HCT116 (cell line): Measurements from ENCODE around the gene SCGB1A1. TPM values are rescaled to one million over a fixed set of nuclear protein-coding genes. Genes with fewer than 3 reads are reported as not detected.

Source experiments
- ATAC-seq: fragments of 200-7000 bp; cut with Tn5 transposase; 2 replicates; pipeline ENCODE4 v1.9.1; 2020; ENCODE audit warnings: mild to moderate bottlenecking, moderate library complexity
- BruUV-seq: library from RNA; stranded (reverse); fragments of 400-500 nt; replicated peaks from 2 replicates; lab custom pipeline; 2021; lab: Mats Ljungman, UMichigan
- CTCF ChIA-PET: fragments of 300-600 bp; sonication (Branson Sonifier 250); formaldehyde crosslinking; loops from one replicate; lab custom pipeline; 2021; ENCODE audit warnings: antibody characterized with exemption; lab: Charles Lee
- POLR2A ChIA-PET: fragments of 300-600, 350-600 bp; sonication (Branson Sonifier 250); formaldehyde crosslinking; loops from one replicate; lab custom pipeline; 2021; ENCODE audit warnings: antibody characterized with exemption; lab: Charles Lee
- RAD21 ChIA-PET, 2 experiments: fragments of 300-600 bp; sonication (Branson Sonifier 250); formaldehyde crosslinking; loops; one replicate each; lab custom pipeline; 2023; ENCODE audit warnings: low total read pairs in 2 of 2; ENCODE audit not compliant: uncharacterized antibody in 2 of 2, unreplicated experiment in 2 of 2, low non-redundant PET in 1 of 2; lab: Charles Lee
- DNase-seq: peaks from one replicate; pipeline ENCODE4 v3.0.0-alpha.2; 2010; ENCODE audit warnings: low read depth, low spot score
- H2AFZ ChIP-seq: fragments of 200-600 bp; shearing (Covaris generic), sonication (generic); 2 replicates; pipeline ENCODE4 v1.6.1; 2017; ENCODE audit warnings: low read depth, mixed run types, mixed read lengths, antibody characterized with exemption, low read length; ENCODE audit not compliant: poor library complexity, severe bottlenecking
- H3K27ac ChIP-seq: 2 replicates; pipeline ENCODE4 v1.5.1; 2012; ENCODE audit warnings: low read depth, low read length
- H3K27me3 ChIP-seq: fragments of 200-600 bp; sonication (generic); 2 replicates; pipeline ENCODE4 v1.6.1; 2016; ENCODE audit warnings: mixed run types, low read length, mixed read lengths; ENCODE audit not compliant: insufficient read depth
- H3K36me3 ChIP-seq, 2 experiments: fragments of 200-500 bp in 1 of 2; fragments of 200-600 bp in 1 of 2; sonication (Bioruptor generic) in 1 of 2; sonication (generic) in 1 of 2; 2 replicates each; pipeline versions ENCODE4 v1.5.1 to v1.6.1; 2014 to 2016; ENCODE audit warnings: low read length in 2 of 2, inconsistent platforms in 1 of 2, mixed read lengths in 1 of 2, mixed run types in 1 of 2; ENCODE audit not compliant: insufficient read depth in 2 of 2, control insufficient read depth in 1 of 2
- H3K4me1 ChIP-seq, 2 experiments: fragments of 200-600 bp in 1 of 2; sonication (generic) in 1 of 2; 2 replicates each; pipeline versions ENCODE4 v1.5.1 to v1.6.1; 2012 to 2017; ENCODE audit warnings: low read length in 2 of 2, inconsistent platforms in 1 of 2, mild to moderate bottlenecking in 1 of 2, mixed read lengths in 1 of 2, mixed run types in 1 of 2, moderate library complexity in 1 of 2; ENCODE audit not compliant: insufficient read depth in 2 of 2, control insufficient read depth in 1 of 2
- H3K4me2 ChIP-seq: fragments of 200-600 bp; sonication (generic); 2 replicates; pipeline ENCODE4 v1.6.1; 2017; ENCODE audit warnings: mixed run types, low read length, mixed read lengths
- H3K4me3 ChIP-seq, 2 experiments: fragments of 200-600 bp in 1 of 2; sonication (generic) in 1 of 2; replicated peaks in 1 of 2; 2 replicates each; pipeline ENCODE4 v1.5.1; 2011 to 2016; ENCODE audit warnings: low read length in 2 of 2, control low read depth in 1 of 2, low read depth in 1 of 2, mild to moderate bottlenecking in 1 of 2, mixed read lengths in 1 of 2, mixed run types in 1 of 2
- H3K79me2 ChIP-seq: fragments of 200-600 bp; sonication (generic); 2 replicates; pipeline ENCODE4 v1.6.1; 2017; ENCODE audit warnings: mild to moderate bottlenecking, mixed run types, low read length, moderate library complexity, mixed read lengths; ENCODE audit not compliant: insufficient read depth
- H3K9ac ChIP-seq: fragments of 200-600 bp; sonication (generic); 2 replicates; pipeline ENCODE4 v1.6.1; 2016; ENCODE audit warnings: low read length, mixed read lengths
- H3K9me2 ChIP-seq: fragments of 200-600 bp; sonication (generic), shearing (Covaris generic); 2 replicates; pipeline ENCODE4 v1.6.1; 2017; ENCODE audit warnings: mixed run types, mild to moderate bottlenecking, moderate library complexity; ENCODE audit not compliant: insufficient read depth
- H3K9me3 ChIP-seq, 2 experiments: fragments of 200-500 bp in 1 of 2; fragments of 200-600 bp in 1 of 2; sonication (Bioruptor generic) in 1 of 2; sonication (generic) in 1 of 2; 2 replicates each; pipeline ENCODE4 v1.6.1; 2014 to 2017; ENCODE audit warnings: low read length in 2 of 2, mixed read lengths in 2 of 2, inconsistent platforms in 1 of 2, low read depth in 1 of 2, mild to moderate bottlenecking in 1 of 2, mixed run types in 1 of 2, moderate library complexity in 1 of 2; ENCODE audit not compliant: control insufficient read depth in 1 of 2, insufficient read depth in 1 of 2
- H4K20me1 ChIP-seq: fragments of 200-600 bp; sonication (generic), shearing (Covaris generic); 2 replicates; pipeline ENCODE4 v1.6.1; 2017; ENCODE audit warnings: mixed run types, mild to moderate bottlenecking, moderate library complexity; ENCODE audit not compliant: insufficient read depth
- ATF3 ChIP-seq: IDR thresholded peaks from 2 replicates; pipeline ENCODE4 v1.6.1; 2012
- CEBPB ChIP-seq: IDR thresholded peaks from 2 replicates; pipeline ENCODE4 v1.6.1; 2012; ENCODE audit warnings: low read depth
- CTCF ChIP-seq, 3 experiments: fragments of 200-600 bp in 1 of 3; sonication (generic) in 1 of 3; IDR thresholded peaks in 2 of 3; conservative IDR thresholded peaks in 1 of 3; 2 replicates each; pipeline ENCODE4 v1.5.1; 2012 to 2017; ENCODE audit warnings: low read depth in 2 of 3, low read length in 2 of 3, antibody characterized with exemption in 1 of 3, borderline replicate concordance in 1 of 3, control low read depth in 1 of 3, mild to moderate bottlenecking in 1 of 3, mixed read lengths in 1 of 3, mixed run types in 1 of 3, moderate library complexity in 1 of 3; ENCODE audit not compliant: insufficient read depth in 1 of 3
- EGR1 ChIP-seq: IDR thresholded peaks from 2 replicates; pipeline ENCODE4 v1.6.1; 2012; ENCODE audit warnings: low read depth
- EZH2 ChIP-seq: fragments of 200-600 bp; sonication (generic); IDR thresholded peaks from 2 replicates; pipeline ENCODE4 v1.6.1; 2017; ENCODE audit warnings: antibody characterized with exemption, mixed run types
- EZH2phosphoT487 ChIP-seq: fragments of 200-600 bp; IDR thresholded peaks from 2 replicates; pipeline ENCODE4 v1.6.1; 2018; ENCODE audit warnings: antibody characterized with exemption, borderline replicate concordance
- JUND ChIP-seq: IDR thresholded peaks from 2 replicates; pipeline ENCODE4 v1.6.1; 2012
- MAX ChIP-seq: IDR thresholded peaks from 2 replicates; pipeline ENCODE4 v1.6.1; 2012
- POLR2A ChIP-seq: IDR thresholded peaks from 2 replicates; pipeline ENCODE4 v1.7.0; 2011; ENCODE audit warnings: borderline replicate concordance; ENCODE audit not compliant: insufficient read depth, insufficient read length; ENCODE audit errors: extremely low read depth
- RAD21 ChIP-seq: IDR thresholded peaks from 2 replicates; pipeline ENCODE4 v1.6.1; 2012; ENCODE audit warnings: low read depth, mild to moderate bottlenecking
- SIN3A ChIP-seq: IDR thresholded peaks from 2 replicates; pipeline ENCODE4 v1.6.1; 2012; ENCODE audit warnings: low read depth
- SP1 ChIP-seq: IDR thresholded peaks from 2 replicates; pipeline ENCODE4 v1.6.1; 2012; ENCODE audit warnings: low read depth
- SRF ChIP-seq: IDR thresholded peaks from 2 replicates; pipeline ENCODE4 v1.6.1; 2012; ENCODE audit warnings: low read depth
- TCF7L2 ChIP-seq: IDR thresholded peaks from 2 replicates; pipeline ENCODE4 v1.7.0; 2011; ENCODE audit warnings: borderline replicate concordance, inconsistent platforms; ENCODE audit not compliant: insufficient read depth, insufficient read length; ENCODE audit errors: extremely low read depth
- YY1 ChIP-seq: IDR thresholded peaks from 2 replicates; pipeline ENCODE4 v1.6.1; 2011; ENCODE audit warnings: low read length, low read depth, moderate library complexity, mild to moderate bottlenecking; ENCODE audit not compliant: insufficient replicate concordance; ENCODE audit errors: extremely low read depth
- ZBTB33 ChIP-seq: IDR thresholded peaks from 2 replicates; pipeline ENCODE4 v1.6.1; 2011; ENCODE audit warnings: mild to moderate bottlenecking, low read length, moderate library complexity; ENCODE audit not compliant: insufficient replicate concordance; ENCODE audit errors: extremely low read depth
- ZNF274 ChIP-seq: fragments of 200-500 bp; sonication (Bioruptor generic); IDR thresholded peaks from 2 replicates; pipeline ENCODE4 v1.6.1; 2014; ENCODE audit warnings: mild to moderate bottlenecking, low read depth, low read length, inconsistent platforms
- intact Hi-C: fragments of 100-400 bp; cut with micrococcal nuclease; formaldehyde crosslinking; loops from 2 replicates; pipeline ENCODE4 v1.10.0; 2022
- total RNA-seq: library from RNA; stranded (reverse); gene quantifications from one replicate; pipeline ENCODE4 v1.2.1, GENCODE V29; 2021; ENCODE audit not compliant: unreplicated experiment

The SCGB1A1 gene
- total RNA-seq, 1 experiment from 2014 or later, result 2.0 TPM

GRCh38 chr11:62418136-62418535 lies 697 bp upstream of the SCGB1A1 start:
- no peak for ATAC-seq
- ChIA-PET CTCF (no interaction called here), RAD21 (no interaction called here), POLR2A (no interaction called here)
- H3K9me2 ChIP-seq, result no peaks in the 10 kb centered on the region
- H3K4me1 ChIP-seq, result no peaks in the 10 kb centered on the region
- no peaks in the 10 kb centered on the region for H3K27me3 ChIP-seq
- no peaks in the 10 kb centered on the region for H3K36me3 ChIP-seq
- H3K4me2 ChIP-seq, result no peak overlapping the region
- H3K79me2 ChIP-seq, result no peaks in the 10 kb centered on the region
- H3K27ac ChIP-seq, result no peak overlapping the region
- H4K20me1 ChIP-seq, result no peaks in the 10 kb centered on the region
- intact Hi-C loops, result no loop called here
- no peak for TF ChIP-seq POLR2A
- no peak for TF ChIP-seq ZBTB33
- no peak for TF ChIP-seq SIN3A
- TF ChIP-seq RAD21, result no peak
- no peak for TF ChIP-seq JUND
- no peak for TF ChIP-seq EZH2phosphoT487
- no peak for TF ChIP-seq TCF7L2
- TF ChIP-seq SP1, result no peak
- no peak for TF ChIP-seq ZNF274
- no peak for TF ChIP-seq ATF3
- no peak for TF ChIP-seq CEBPB
- TF ChIP-seq EGR1, result no peak
- no peak for TF ChIP-seq YY1
- no peak for TF ChIP-seq SRF
- TF ChIP-seq CTCF (IDR thresholded peaks at IDR 0.05 in 2 of 3, conservative IDR thresholded peaks at IDR 0.05 in 1 of 3; ENCODE audit: borderline replicate concordance in 1 of 3, insufficient read depth in 1 of 3, low read depth in 2 of 3, low read length in 2 of 3), result no peak
- no peak for TF ChIP-seq MAX
- no peak for TF ChIP-seq EZH2
- no TSS peak for BruUV-seq
- H3K9ac ChIP-seq, result no peak overlapping the region
- no peak for DNase-seq
- H2AFZ ChIP-seq, result no peak overlapping the region
- H3K9me3 ChIP-seq, result no peaks in the 10 kb centered on the region
- no peak overlapping the region for H3K4me3 ChIP-seq
